Measurements from ENCODE around the gene TMEM52B. TPM values are rescaled to one million over a fixed set of nuclear protein-coding genes. Genes with fewer than 3 reads are reported as not detected.

Gene TMEM52B
- total RNA-seq (ENCODE audit: insufficient read depth, low replicate concordance) = 0.48 TPM

DNA sequence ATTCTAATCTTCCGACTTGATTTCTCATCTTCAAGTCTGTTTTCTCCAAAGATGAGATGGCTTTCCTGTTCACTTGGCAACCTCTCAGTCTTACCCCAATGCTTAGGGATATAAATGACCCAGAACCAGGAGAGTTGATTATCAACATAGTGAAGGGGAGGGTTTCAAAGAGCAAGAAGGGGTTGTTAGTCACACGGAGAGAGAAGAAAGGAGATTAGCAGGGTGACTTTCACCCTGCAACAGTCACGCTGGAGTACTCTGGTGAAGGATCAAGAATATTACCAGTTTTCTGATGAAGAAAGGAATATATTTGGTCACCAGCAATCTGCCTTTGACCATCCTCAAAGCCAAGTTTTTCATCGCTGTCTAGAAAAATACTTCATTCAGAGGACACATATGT lies at the start of gene TMEM52B:
TMEM52B (plus strand) TSS at position 212 of the 400 bp plus-strand sequence. CDS start 543 bp downstream, outside the sequence.
- DNase-seq (ENCODE audit: low spot score) = no peak

DNA sequence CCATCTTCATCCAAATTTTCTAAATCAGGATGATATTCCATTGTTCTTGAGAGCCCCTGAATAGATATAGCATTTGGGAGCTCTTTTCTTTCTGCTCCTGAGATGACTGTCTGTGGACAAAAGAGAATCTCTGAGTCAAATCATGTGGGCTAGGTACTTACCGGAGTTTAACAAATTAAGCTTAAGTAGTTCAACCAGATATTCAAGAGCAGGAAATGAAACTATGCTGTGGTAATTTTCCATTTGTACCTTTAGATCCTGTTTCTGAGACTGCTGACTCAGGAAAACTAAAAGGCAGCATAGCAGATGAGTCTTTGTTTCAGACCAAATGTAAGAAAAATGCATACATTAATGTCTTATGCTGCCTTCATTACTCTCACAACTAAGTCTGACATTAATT lies 48.8 kb upstream of the TMEM52B start, which contains the start of gene CLEC7A:
CLEC7A (minus strand) TSS at position 158 of the 400 bp plus-strand sequence; CDS start at position 41, 117 bp downstream.
- DNase-seq (ENCODE audit: low spot score) = peak; percentile 66

DNA sequence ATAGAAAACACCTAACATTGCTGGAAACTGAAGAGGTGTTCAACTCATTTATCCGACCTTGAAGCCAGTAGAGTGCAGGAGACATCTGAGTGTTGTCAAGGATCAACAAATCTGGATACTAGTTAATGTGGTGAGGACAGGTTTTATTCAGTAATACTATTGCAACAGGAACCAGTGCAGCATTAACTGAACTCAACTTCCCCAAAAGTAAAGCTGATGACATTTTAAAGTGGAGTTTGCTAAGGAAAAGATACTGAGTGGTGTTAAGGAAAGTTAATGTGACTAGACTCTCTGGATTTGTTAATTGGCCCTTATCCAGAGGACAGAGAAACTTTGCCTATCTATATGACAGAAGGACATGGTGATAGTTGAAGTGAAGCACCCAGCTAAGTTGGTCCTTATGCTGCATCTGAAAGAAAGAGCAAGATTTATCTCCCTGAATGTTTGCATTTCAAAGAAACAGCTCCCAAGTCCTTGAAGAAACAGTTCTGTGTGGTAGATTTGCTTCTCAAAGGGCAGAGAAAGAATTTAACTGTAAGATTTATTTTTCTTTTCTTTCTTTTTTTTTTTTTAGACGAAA lies 47.6 kb upstream of the TMEM52B start:
- DNase-seq (ENCODE audit: low spot score) = no peak

DNA sequence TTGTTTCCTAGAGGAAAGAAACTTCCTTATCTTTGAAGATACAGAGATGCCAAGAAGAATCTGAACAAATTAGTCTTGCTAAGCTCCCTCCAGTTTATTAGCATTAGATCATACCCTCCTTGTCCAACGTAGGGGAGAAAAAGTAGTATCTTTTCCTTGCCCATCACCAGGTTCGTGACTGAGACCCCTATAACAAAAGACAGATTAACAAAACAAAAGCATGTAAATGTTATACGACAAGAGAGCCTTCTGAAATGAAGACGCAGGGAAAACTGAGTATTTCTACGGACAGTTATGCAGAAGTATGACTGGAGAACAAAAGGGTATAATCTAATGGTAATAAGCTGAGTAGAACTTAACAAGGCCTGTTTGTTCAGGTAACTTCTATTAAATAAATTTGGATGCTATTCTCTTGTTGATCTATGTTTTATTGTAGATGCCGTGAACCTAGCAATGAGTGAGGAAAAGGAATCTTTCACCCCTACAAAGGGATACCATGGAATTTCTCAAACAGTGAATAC lies 45.9 kb upstream of the TMEM52B start:
- no peak for DNase-seq (ENCODE audit: low spot score)

DNA sequence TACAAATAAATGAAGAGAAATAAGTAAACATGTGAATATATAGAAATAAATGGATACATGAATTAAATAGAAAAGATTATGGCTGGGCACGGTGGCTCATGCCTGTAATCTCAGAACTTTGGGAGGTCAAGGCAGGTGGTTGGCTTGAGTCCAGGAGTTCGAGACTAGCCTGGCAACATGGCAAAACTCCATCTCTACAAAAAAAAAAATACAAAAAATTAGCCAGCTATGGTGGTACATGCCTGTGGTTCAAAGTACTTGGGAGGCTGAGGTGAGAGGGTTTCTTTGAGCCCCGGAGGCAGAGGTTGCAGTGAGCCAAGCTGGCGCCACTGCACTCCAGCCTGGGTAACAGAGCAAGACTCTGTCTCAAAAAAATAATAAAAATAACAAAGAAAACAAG lies 43.7 kb upstream of the TMEM52B start:
- no peak for DNase-seq (ENCODE audit: low spot score)

DNA sequence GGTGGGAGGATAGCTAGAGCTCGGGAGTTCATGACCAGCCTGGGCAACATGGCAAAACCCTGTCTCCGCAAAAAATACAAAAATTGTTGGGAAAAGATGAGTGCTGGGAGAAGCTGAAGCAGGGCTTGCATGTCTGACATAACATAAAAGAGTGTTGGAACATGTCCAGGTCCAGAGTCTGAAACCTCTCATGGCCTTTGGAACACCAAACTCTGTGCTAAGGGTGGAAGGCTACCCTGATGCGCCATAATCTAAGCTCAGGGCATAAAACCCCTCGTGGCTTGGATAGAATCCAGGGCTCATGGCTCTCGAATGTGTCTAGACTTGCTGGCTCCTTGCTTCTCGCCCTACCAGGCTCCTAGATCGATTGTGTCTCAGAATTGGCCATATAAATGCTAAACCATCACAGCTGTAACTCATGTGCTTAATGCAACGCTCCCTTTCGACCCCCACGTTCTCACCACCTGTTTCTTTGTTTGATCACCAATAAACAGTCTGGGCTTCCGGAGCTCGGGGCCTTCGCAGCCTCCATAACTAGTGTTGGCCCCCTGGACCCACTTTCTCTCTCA lies 42.1 kb upstream of the TMEM52B start:
- no peak for DNase-seq (ENCODE audit: low spot score)

DNA sequence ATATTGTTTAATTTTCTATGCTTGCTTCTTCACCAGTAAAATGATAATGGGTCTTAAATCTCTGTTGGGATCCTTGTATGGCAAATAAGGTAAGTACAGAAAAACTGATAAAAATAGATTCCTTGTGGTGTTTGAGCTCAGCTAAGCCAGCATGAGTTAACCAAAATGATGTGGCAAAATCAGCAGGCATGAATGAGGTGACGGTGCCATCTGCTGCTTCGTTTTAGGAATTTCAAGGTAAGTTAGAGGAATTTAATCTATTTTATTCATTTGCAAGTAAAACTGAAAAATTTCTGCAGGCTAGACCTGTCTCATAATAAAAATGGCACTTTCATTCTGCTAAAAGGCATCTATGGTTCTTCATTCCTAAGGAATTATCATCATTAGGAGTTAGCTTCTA lies 38.8 kb upstream of the TMEM52B start:
- DNase-seq (ENCODE audit: low spot score) = peak; percentile 68

DNA sequence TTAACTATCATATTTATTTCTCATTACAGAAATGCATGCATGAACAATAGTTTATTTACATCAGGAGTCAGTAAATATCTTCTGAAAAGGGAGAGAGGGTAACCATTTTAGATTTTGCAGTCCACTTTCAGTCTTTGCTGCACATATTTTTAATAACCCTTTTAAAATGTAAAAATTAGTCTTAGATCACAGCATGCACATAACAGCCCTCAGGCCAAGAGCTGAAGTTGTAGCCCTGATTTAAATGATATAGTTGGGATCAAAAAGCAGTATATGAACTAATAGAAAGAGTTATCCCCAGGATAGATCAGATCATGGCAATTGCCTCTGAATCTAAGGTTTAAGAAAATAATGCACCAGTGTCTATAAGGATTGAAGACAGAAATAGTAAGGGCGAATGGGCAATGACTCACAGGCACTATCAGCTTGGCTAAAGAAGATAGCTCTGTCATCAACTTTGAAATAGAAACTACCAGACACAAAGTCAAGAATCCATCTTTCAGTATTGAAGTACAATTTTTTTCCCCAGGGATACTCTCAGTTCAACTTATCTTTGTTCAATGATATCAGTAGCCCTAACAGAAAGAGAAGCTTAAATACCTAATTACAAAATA lies 35.7 kb upstream of the TMEM52B start:
- DNase-seq (ENCODE audit: low spot score) = peak; percentile 65

DNA sequence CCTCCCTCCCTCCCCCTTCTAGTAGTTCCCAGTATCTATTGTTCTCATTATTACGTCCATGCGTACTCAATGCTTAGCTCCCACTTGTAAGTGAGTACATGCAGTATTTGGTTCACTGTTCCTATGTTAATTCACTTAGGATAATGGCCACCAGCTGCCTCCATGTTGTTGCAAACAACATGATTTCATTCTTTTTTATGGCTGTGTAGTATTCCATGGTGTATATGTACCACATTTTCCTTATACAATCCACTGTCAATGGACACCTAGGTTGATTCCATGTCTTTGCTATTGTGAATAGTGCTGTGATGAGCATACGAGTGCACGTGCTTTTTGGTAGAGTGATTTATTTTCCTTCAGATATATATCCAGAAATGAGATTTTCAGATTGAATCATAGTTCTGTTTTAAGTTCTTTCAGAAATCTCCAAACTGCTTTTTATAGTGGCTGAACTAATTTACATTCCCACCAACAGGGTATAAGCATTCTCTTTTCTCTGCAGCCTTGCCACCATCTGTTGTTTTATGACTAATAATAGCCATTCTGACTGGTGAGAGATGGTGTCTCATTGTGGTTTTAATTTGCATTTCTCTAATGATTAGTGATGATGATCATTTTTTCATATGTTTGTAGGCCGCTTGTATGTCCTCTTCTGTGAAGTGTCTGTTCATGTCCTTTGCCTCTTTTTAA lies 31.0 kb upstream of the TMEM52B start:
- DNase-seq (ENCODE audit: low spot score) = no peak

DNA sequence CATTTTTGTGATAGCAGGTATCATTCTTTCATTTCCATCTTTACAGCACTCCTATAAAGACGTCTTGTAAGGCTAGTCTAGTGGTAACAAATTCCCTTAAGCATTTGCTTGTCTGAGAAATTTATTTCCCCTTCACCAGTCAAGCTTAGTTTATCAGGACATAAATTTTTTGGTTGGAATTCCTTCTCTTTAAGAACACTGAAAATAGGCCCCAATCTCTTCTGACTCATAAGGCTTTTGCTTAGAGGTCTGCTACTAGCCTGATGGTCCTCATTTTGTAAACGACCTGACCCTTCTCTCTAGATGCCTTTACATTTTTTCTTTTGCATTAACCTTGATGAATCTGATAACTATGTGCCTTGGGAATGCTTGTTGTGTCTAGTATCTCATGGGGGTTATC lies 27.2 kb upstream of the TMEM52B start:
- no peak for DNase-seq (ENCODE audit: low spot score)

DNA sequence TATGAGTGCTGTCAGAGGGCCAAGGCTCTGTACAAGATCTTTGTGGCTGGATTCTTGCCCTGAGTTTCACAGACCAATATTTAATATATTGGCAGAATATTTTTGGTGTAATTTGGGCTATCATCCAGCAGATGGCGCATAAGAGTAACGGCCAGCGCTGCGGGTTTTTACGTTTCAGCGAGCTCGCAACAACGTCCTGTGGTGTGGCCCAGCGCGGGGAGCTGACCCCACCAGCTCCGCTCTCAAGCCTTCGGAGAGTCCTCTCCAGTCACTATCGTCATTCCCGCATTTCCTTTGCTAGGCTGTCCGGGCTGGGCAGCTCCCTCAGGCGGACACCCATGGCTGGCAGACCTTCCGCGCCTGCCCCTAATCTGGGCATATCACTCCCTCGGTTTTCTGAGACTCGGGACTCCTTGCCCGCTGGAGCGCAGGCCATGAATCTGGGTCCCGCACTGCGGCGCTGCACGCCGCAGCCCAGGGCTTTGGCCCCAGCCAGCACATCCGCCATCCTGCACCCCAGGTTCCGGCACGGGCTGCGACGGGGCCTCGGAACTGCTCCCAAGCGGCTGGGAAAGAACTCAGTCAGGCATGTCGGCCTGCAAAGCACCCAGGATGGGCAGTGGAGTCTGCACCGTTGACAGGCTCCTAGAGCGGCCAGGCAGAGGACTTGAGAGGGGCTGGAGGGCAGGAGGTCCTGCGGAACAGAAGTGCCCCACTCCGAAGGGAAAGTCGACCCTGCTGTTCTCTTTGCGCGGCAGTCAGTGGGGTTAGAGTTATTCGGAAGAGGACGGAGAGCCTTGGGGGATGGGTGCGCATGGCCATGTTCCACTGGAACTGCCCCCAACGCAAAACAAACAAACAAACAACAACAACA lies 25.3 kb upstream of the TMEM52B start:
- peak; percentile 77 for DNase-seq (ENCODE audit: low spot score)

DNA sequence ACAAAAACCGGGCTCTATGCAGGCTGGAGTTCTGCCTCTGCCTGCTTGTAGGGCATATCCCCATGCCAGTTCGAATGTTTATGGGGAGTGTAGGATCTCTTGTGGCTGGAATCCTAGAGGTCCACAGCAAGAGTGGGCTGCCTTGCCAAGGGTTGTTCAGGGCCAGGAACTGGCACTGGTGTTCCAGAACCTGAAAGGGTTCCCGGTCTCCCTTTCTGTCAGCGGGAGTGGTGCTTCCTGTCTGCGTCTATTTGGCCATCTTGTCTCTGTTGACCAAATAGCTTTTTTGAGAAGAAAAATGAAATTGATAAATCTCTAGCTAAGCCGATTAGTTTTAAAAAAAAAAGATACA lies 24.7 kb upstream of the TMEM52B start:
- DNase-seq (ENCODE audit: low spot score) = no peak

DNA sequence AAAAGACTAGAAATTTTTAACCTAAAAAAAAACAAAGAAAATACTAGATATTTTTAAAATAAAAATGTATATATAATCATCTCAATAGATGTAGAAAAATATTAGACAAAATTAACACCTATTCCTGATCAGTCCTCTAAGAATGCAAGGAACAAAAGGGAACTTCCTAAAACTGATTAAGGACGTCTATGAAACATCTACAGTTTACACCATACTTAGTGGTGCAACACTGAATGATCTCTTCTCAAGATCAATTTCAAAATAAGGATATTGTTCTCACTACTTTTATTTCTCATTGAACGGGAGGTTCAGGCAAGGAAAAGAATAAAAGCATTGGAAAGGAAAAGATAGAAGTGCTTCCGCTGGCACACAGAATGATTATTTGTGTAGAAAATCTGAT lies 22.9 kb upstream of the TMEM52B start:
- no peak for DNase-seq (ENCODE audit: low spot score)

DNA sequence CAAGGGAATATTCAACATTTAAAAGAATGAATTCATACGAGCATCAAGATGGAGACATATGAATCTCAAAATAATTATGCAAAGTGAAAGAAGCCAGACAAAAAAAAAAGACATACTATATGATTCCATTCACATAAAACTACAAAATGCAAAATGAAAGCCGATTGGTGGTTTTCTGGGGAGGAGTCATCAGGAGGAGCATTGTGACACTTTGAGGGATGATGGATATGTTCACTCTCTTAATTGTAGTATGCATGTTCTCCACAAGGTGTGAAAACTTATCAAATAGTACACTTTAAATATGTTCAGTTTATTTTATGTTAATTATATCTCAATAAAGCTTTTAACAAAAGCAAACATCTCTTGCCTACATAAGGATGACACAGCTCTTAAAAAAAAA lies 20.4 kb upstream of the TMEM52B start:
- DNase-seq (ENCODE audit: low spot score) = no peak

DNA sequence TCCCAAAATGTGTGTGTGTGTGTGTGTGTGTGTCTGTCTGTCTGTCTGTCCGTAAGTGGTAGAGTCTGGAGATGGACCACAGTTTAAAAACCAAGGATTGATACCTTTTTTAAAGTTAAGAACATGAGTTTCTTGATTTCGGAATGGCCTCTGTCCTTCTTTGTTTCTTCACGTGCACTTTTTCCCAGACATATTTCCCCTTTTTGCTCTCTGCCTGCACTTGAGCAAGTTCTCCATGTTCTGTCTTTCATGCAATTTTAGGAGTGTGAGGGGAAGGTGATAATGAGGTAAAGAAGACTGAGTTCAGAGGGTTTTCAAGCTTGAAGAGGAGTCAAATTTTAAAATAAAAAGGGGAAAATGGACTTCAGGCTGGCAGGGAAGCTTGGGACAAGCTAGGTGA lies 19.6 kb upstream of the TMEM52B start:
- DNase-seq (ENCODE audit: low spot score) = no peak

DNA sequence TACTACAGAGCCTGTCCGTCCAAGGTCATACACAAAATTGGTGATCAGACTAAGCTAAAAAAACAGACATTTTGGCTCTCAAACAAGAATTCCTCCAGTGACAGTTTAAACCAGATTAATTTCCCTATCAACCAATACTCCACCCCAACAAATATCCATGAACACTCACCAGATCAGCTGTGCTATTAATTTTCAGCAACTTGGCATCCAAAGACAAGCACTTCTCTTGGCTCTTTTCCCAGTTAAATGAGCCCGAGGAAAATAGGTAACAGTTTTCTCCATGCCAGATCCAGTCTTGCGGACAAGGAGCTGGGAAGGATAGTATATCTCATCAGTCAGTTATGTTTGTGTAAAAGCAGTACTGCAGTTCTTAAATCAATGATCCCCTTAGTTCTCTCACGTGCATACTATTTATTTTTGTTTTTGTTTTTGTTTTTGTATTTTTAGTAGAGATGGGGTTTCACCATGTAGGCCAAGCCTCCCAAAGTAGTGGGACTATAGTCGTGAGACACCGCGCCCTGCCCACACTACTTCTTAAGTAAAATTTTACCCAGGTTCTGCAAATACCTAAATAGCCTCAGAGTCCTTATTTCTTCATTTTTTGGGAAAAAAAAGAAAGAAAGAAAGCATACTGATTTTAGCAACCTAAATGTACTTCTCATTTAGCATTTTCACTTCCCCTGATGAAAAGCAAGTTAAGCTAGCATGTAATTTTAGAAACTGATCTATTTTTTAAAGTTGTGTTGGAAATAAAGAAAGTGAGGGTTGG lies 18.0 kb upstream of the TMEM52B start:
- no peak for DNase-seq (ENCODE audit: low spot score)

DNA sequence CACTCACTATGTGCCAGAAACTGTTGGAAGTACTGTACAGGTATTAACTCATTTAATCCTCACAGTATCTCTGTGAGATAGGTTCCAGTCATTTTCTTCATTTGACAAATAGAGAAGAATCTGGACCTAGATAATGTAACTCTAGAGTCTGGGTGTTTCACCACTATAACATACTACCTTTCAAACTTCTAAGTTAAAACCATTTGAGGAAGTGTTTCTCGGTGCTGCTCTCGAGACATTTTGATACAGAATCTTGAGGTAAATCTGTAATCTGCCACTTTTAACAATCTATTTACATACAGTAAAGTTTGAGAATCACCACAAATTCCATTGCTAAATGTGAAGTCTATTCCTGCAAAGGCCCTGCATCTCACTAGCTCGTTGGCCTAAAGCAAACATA lies 15.7 kb upstream of the TMEM52B start:
- DNase-seq (ENCODE audit: low spot score) = no peak

DNA sequence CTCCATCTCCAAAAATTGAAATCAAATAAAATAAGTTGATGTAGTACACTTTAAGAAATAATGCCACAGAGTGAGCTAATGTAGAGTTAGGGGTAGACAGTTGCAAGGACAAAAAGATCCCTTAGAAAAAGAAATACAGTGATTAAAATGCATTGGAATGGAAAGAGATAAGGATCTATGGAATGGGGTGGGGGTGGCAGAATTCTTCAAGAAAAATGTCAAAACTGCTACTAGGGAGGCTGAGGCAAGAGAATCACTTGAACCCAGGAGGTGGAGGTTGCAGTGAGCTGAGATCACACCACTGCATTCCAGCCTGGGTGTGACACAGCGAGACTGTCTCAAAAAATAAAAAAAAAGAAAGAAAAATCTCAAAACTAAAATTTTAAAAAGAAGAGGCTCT lies 13.4 kb upstream of the TMEM52B start:
- DNase-seq (ENCODE audit: low spot score) = no peak

DNA sequence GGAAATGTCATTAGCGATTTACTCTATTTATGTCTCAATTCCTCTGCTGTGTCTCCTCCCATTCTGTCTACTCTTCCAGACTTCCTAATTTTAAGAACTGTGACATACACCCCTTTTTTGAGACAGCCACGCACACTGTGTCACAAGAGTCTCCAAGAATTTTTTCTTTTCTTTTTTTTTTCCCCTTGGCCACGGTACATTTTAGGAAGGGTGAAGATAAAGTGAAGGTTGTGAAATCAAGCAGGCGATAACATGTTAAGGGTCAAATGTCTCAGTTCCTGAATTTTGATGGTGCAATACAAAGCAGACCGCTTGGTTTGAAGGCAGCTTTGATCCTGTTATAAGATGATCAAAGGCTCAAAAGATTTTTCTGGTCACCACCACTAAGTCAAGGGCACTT lies 11.2 kb upstream of the TMEM52B start:
- peak; percentile 50 for DNase-seq (ENCODE audit: low spot score)

DNA sequence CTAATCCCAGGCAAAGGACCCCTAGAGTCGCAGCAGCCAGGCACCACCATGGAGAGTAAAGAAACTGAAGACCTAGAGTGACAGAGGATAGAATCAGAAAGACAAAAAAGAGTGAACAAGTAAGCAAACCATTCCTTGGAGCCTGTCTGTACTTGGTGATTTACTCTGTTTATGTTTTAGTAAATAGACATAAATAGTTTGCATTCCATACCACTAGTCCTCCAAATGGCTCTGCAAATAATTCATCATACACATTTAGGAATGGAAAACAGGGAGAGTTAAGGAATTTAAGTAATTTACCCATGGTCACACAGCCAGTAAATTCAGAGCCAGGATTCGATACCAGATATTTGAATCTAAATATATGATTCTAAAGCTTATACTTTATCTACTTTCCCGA lies 9.7 kb upstream of the TMEM52B start:
- no peak for DNase-seq (ENCODE audit: low spot score)

DNA sequence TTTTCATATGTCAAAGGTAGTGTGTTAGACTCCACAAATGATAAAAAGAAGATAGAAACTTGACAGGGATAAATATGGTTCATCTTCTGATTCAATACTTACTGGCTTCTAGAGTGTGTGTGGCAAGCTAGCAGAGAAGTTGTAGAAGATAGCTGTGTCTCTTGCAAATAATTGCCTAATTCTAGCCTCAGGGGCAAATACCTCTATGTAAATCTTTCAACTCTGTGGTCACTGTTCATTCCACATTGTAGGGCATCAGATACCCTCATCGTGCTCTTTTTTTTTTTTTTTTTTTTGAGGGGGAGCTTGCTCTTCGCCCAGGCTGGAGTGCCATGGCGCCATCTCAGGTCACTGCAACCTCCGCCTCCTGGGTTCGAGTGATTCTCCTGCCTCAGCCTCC lies 8.6 kb upstream of the TMEM52B start:
- DNase-seq (ENCODE audit: low spot score) = no peak
